ENCODE results near the gene EHD1.

- TF ChIP-seq CTCF (IDR thresholded peaks at IDR 0.05), result no peak
- TF ChIP-seq POLR2A (IDR thresholded peaks at IDR 0.05), result no peak
Measured at GRCh38 chr11:64883575-64883974, 5.2 kb upstream of the EHD1 start.

Data from esophagus squamous epithelium (tissue), 4 donors.